22Rv1 (cell line): ENCODE results near the gene BTBD10.

Experiments
- H3K27ac ChIP-seq: fragments of 450-650 bp; 2 replicates; pipeline ENCODE4 v1.5.1; 2017
- CTCF ChIP-seq: fragments of 450-650 bp; IDR thresholded peaks from 2 replicates; pipeline ENCODE4 v1.5.1; 2017; ENCODE audit warnings: mild to moderate bottlenecking
- ZFX ChIP-seq: fragments of 450-650 bp; IDR thresholded peaks from 2 replicates; pipeline ENCODE4 v1.6.1; 2017; ENCODE audit warnings: antibody characterized with exemption, borderline replicate concordance

BTBD10 gene

GRCh38 chr11:13462311-13462900 lies 616 bp downstream of the BTBD10 start:
- peak overlapping the region; percentile 75 for H3K27ac ChIP-seq
- TF ChIP-seq ZFX (no peak), CTCF (peak; percentile 12)

DNA sequence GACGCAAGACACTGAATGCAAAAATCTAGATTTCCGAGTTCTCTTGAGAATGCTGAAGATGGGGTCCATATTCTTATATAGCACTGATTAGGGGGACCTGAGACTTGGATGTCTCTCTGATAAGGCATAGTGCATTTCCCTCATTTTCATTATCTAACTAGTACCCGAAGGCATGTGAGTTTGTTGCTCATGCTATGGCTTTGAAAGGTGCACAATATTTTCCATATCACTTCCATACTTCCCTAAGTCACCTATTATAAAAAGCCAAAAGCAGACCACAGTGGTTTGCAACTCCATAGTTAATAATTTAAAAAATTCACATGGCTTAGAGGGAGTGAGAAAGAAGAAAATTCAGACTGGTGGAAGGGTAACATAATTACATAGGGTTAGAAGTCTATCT lies 1.7 kb downstream of the BTBD10 start:
- no peak overlapping the region for H3K27ac ChIP-seq
- no peak for TF ChIP-seq ZFX
- no peak for TF ChIP-seq CTCF

DNA sequence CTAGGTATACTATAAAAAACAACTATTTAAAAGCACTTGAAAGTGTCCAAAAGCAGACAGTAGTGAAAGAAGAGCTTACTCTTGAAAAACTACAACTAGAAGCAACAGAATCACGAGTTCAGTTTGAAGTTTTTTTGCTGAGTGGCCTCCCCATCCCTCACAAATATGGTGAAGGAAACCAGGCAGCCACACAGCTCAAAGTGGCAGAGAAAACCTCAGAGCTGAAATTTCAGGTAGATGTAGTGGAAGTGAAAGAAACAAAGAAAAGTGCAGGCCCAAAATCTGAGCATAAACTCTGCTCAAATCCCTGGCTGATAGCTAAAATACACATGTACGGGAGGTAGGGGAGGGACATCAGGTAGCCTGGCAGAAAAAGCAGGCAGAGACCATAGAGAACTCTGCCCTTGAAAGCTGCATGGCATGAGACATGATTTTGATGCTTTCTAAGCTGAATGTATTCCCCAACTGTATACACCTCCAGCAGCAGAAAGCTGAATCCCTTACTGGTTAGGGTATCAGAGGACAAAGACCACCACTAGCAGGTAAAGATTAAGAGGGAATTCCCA lies 12.1 kb downstream of the BTBD10 start:
- no peak overlapping the region for H3K27ac ChIP-seq
- TF ChIP-seq ZFX (no peak), CTCF (no peak)

- TF ChIP-seq CTCF (no peak), ZFX (no peak)
- H3K27ac ChIP-seq: no peak overlapping the region
Measured at GRCh38 chr11:13449522-13449921, 13.5 kb downstream of the BTBD10 start.

- H3K27ac ChIP-seq: no peak overlapping the region
Measured at GRCh38 chr11:13448876-13449275, 14.1 kb downstream of the BTBD10 start.

DNA sequence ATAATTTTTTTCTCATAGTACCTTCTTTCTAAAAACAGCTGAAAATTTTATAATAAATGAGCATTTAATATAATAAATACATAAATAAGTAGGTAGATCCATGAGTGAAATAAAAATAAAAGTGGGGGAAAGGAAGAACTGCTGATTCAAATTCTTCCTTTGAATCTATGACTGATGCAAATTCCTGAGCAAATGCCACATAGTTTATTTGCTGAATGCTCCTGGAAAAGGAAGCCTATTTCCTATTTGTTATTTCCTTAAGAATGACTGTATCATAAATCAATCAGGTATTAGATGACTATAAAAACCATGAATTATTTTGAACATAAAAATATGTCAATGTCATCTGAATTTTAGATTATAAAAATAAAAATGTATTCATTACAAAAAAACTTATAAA lies 16.6 kb downstream of the BTBD10 start:
- TF ChIP-seq CTCF (no peak), ZFX (no peak)
- H3K27ac ChIP-seq: no peak overlapping the region

More at GRCh38 chr11:13448876-13449275, 14.1 kb downstream of the BTBD10 start:
- TF ChIP-seq ZFX: no peak
- TF ChIP-seq CTCF: no peak

DNA sequence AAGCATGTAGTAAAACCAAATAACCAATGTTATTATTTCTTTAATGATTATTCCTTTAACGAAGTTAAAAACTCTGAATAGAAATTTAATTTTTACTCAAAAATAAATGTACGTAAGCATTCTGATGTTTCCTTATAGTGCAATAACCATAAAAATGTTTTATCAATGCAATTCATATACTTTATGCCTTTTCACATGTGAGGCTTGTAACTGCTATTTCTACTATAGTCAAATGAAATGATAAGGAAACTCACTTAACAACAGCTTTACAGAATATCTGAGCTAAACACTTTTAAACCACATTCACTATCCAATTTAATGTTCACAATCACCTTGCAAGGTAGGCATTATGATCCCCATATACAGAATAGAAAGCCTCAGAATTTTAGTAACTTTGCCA lies 17.4 kb downstream of the BTBD10 start:
- TF ChIP-seq CTCF (no peak), ZFX (no peak)
- H3K27ac ChIP-seq: no peak overlapping the region
